WTC11 (cell line): ENCODE data around the gene BCL7B. TPM values are rescaled to one million over a fixed set of nuclear protein-coding genes. Genes with fewer than 3 reads are reported as not detected.

ENCODE experiments used
- ATAC-seq: fragments of 200-7000 bp; cut with Tn5 transposase; 2 replicates; pipeline ENCODE4 v1.10.0; 2021; ENCODE audit warnings: mild to moderate bottlenecking, moderate library complexity
- Bru-seq: library from RNA; stranded (reverse); fragments of 400-500 nt; gene quantifications from one replicate; lab custom pipeline; 2021; lab: Mats Ljungman, UMichigan
- CTCF ChIA-PET: fragments of 300-600 bp; sonication (Branson Sonifier 250); formaldehyde crosslinking; loops from one replicate; lab custom pipeline; 2021; ENCODE audit warnings: antibody characterized with exemption; lab: Charles Lee
- POLR2A ChIA-PET: fragments of 350-600 bp; sonication (Branson Sonifier 250); formaldehyde crosslinking; loops from one replicate; lab custom pipeline; 2021; ENCODE audit warnings: antibody characterized with exemption; lab: Charles Lee
- DNase-seq: peaks from one replicate; pipeline ENCODE4 v3.0.0; 2021; ENCODE audit warnings: low spot score
- H3K27ac Mint-ChIP-seq: 2 replicates; pipeline ENCODE4 v1.8.0; 2021; ENCODE audit warnings: mixed read lengths
- H3K27me3 Mint-ChIP-seq: 2 replicates; pipeline ENCODE4 v1.8.0; 2021; ENCODE audit warnings: low read depth, mild to moderate bottlenecking, moderate library complexity, mixed read lengths
- H3K36me3 Mint-ChIP-seq: 2 replicates; pipeline ENCODE4 v1.8.0; 2021; ENCODE audit warnings: mixed read lengths
- H3K4me1 Mint-ChIP-seq: 2 replicates; pipeline ENCODE4 v1.8.0; 2022; ENCODE audit warnings: mixed read lengths
- H3K4me3 Mint-ChIP-seq: 2 replicates; pipeline ENCODE4 v1.8.0; 2021; ENCODE audit warnings: mild to moderate bottlenecking, moderate library complexity, mixed read lengths
- H3K9me3 Mint-ChIP-seq: 2 replicates; pipeline ENCODE4 v1.8.0; 2021; ENCODE audit warnings: mixed read lengths
- CREB1 ChIP-seq: sonication (generic); formaldehyde crosslinking; IDR thresholded peaks from 2 replicates; pipeline ENCODE4 v1.8.0; 2023; ENCODE audit warnings: mild to moderate bottlenecking, missing genetic modification reagents
- CREM ChIP-seq: sonication (generic); formaldehyde crosslinking; IDR thresholded peaks from 2 replicates; pipeline ENCODE4 v1.8.1; 2022; ENCODE audit warnings: mild to moderate bottlenecking, missing genetic modification reagents, moderate library complexity
- E2F1 ChIP-seq: sonication (generic); formaldehyde crosslinking; IDR thresholded peaks from 2 replicates; pipeline ENCODE4 v1.8.0; 2022; ENCODE audit warnings: mild to moderate bottlenecking, missing genetic modification reagents
- E2F4 ChIP-seq: sonication (generic); formaldehyde crosslinking; IDR thresholded peaks from 2 replicates; pipeline ENCODE4 v1.8.1; 2022; ENCODE audit warnings: low read depth, mild to moderate bottlenecking, moderate library complexity, missing genetic modification reagents, borderline replicate concordance
- ELF4 ChIP-seq: sonication (generic); formaldehyde crosslinking; IDR thresholded peaks from 2 replicates; pipeline ENCODE4 v1.8.1; 2022; ENCODE audit warnings: low read depth, mild to moderate bottlenecking, moderate library complexity, missing genetic modification reagents
- ESRRA ChIP-seq: sonication (generic); formaldehyde crosslinking; IDR thresholded peaks from 2 replicates; pipeline ENCODE4 v1.8.1; 2022; ENCODE audit warnings: mild to moderate bottlenecking, missing genetic modification reagents, borderline replicate concordance
- FOXJ3 ChIP-seq: sonication (generic); formaldehyde crosslinking; IDR thresholded peaks from 2 replicates; pipeline ENCODE4 v1.9.0; 2021; ENCODE audit warnings: missing genetic modification reagents, mild to moderate bottlenecking, borderline replicate concordance
- FOXK1 ChIP-seq: sonication (generic); formaldehyde crosslinking; IDR thresholded peaks from 2 replicates; pipeline ENCODE4 v1.8.0; 2022; ENCODE audit warnings: mild to moderate bottlenecking, moderate library complexity, missing genetic modification reagents
- FOXP1 ChIP-seq: sonication (generic); formaldehyde crosslinking; IDR thresholded peaks from 2 replicates; pipeline ENCODE4 v1.8.0; 2022; ENCODE audit warnings: missing genetic modification reagents, mild to moderate bottlenecking, moderate library complexity, borderline replicate concordance
- GTF2I ChIP-seq: fragments of 250-450 bp; sonication (Bioruptor Pico); conservative IDR thresholded peaks from 2 replicates; pipeline ENCODE4 v1.4.0; 2021; ENCODE audit warnings: mild to moderate bottlenecking
- HMGXB4 ChIP-seq: sonication (generic); formaldehyde crosslinking; IDR thresholded peaks from 2 replicates; pipeline ENCODE4 v1.8.1; 2023; ENCODE audit warnings: mild to moderate bottlenecking, moderate library complexity, missing genetic modification reagents
- KAT7 ChIP-seq: sonication (generic); formaldehyde crosslinking; IDR thresholded peaks from 2 replicates; pipeline ENCODE4 v1.8.1; 2023; ENCODE audit warnings: missing genetic modification reagents, mild to moderate bottlenecking, borderline replicate concordance
- MLX ChIP-seq: sonication (generic); formaldehyde crosslinking; IDR thresholded peaks from 2 replicates; pipeline ENCODE4 v1.8.1; 2023; ENCODE audit warnings: mild to moderate bottlenecking, missing genetic modification reagents, moderate library complexity
- NFE2L1 ChIP-seq: sonication (generic); formaldehyde crosslinking; IDR thresholded peaks from 2 replicates; pipeline ENCODE4 v1.8.1; 2023; ENCODE audit warnings: missing genetic modification reagents
- PREB ChIP-seq: sonication (generic); formaldehyde crosslinking; IDR thresholded peaks from 2 replicates; pipeline ENCODE4 v1.8.1; 2022; ENCODE audit warnings: mild to moderate bottlenecking, missing genetic modification reagents, moderate library complexity, borderline replicate concordance
- TEAD1 ChIP-seq: sonication (generic); formaldehyde crosslinking; IDR thresholded peaks from 2 replicates; pipeline ENCODE4 v1.8.0; 2022; ENCODE audit warnings: mild to moderate bottlenecking, missing genetic modification reagents
- ZNF281 ChIP-seq: sonication (generic); formaldehyde crosslinking; IDR thresholded peaks from 2 replicates; pipeline ENCODE4 v1.8.0; 2023; ENCODE audit warnings: mild to moderate bottlenecking, missing genetic modification reagents
- ZNF532 ChIP-seq: fragments of 250-450 bp; sonication (Bioruptor Pico); IDR thresholded peaks from 2 replicates; pipeline ENCODE4 v1.9.0; 2021; ENCODE audit warnings: mild to moderate bottlenecking, borderline replicate concordance
- long read RNA-seq, 3 experiments: library from RNA in 1 of 3; library from capped mRNA in 1 of 3; library from polyadenylated mRNA in 1 of 3; unstranded in 2 of 3; stranded (forward) in 1 of 3; transcript quantifications; one replicate each; pipeline ENCODE4 v2.0.0, GENCODE V29; 2021
- total RNA-seq: library from RNA; stranded (reverse); gene quantifications from 3 replicates; pipeline ENCODE4 v1.2.3, GENCODE V29; 2021

BCL7B gene
- total RNA-seq, result 26.0 to 28.5 TPM (median 27.7 TPM) in 3 replicates
- Bru-seq, nascent RNA, result percentile 59 among the genes with signal in this experiment
- long read RNA-seq, experiment 1, transcript BCL7B-206 (7 exons, 985 nt), result minor isoform, 6 of 154 reads
- long read RNA-seq, experiment 1, transcript BCL7B-205 (5 exons, 887 nt), result minor isoform, 7 of 154 reads
- long read RNA-seq, experiment 1, transcript BCL7B-201 (6 exons, 1,975 nt), result major isoform, 110 of 154 reads
- long read RNA-seq, experiment 1, transcript BCL7B-210 (6 exons, 1,638 nt), result minor isoform, 11 of 154 reads
- long read RNA-seq, experiment 1, partial matches to known transcripts, result 2 of 154 reads
- long read RNA-seq, experiment 1, other reads (novel, unspliced or antisense), result 16 of 154 reads
- long read RNA-seq, experiment 2, transcript BCL7B-210 (6 exons, 1,638 nt), result minor isoform, 7 of 38 reads
- long read RNA-seq, experiment 2, transcript BCL7B-201 (6 exons, 1,975 nt), result major isoform, 10 of 38 reads
- long read RNA-seq, experiment 2, partial matches to known transcripts, result 12 of 38 reads
- long read RNA-seq, experiment 2, other reads (novel, unspliced or antisense), result 6 of 38 reads
- long read RNA-seq, experiment 3, partial matches to known transcripts, result 0 of 7 reads
- long read RNA-seq, experiment 3, other reads (novel, unspliced or antisense), result 1 of 7 reads

GRCh38 chr7:73557397-73558257 is at the start of gene BCL7B:
Gene BCL7B, minus strand, starts transcription at chr7:73557690. Its CDS starts 112 bp downstream, at chr7:73557578.
- Mint-ChIP-seq H3K9me3 (peaks cover 2% of the 10 kb centered on the region), H3K4me1 (peaks cover 9% of the 10 kb centered on the region), H3K27me3 (peaks cover 34% of the 10 kb centered on the region), H3K4me3 (peak within 1 kb of the TSS; percentile 79), H3K36me3 (no peaks in the 10 kb centered on the region), H3K27ac (peak within 1 kb of the TSS; percentile 95)
- CTCF ChIA-PET, result interaction anchor here (1.2 to 1.4 kb wide), 2 partner anchors 35 to 168 kb away, joined by 3 to 8 read pairs; partner anchors contain the start of gene BAZ1B
- peak; percentile 70 for DNase-seq
- ATAC-seq, result peak; percentile 54
- POLR2A ChIA-PET, result interaction anchor here (1.9 kb wide), 1 partner anchor 35 kb away, joined by 9 read pairs; the partner anchor contains the start of gene BAZ1B
- TF ChIP-seq CREM (CRISPR knock-in tag) (peak; percentile 80; the same call in 1 of the 2 replicates), NFE2L1 (CRISPR knock-in tag) (peak; percentile 84), ELF4 (CRISPR knock-in tag) (0 out of 2 replicates have a peak, but pooled peaks have one; percentile 67), TEAD1 (CRISPR knock-in tag) (peak; percentile 98), ZNF532 (no peak), E2F4 (CRISPR knock-in tag) (no peak), GTF2I (CRISPR knock-in tag) (peak; percentile 56; the same call in 1 of the 2 replicates), E2F1 (CRISPR knock-in tag) (peak; percentile 96), MLX (CRISPR knock-in tag) (0 out of 2 replicates have a peak, but pooled peaks have one; percentile 54), ESRRA (CRISPR knock-in tag) (peak; percentile 69), FOXJ3 (CRISPR knock-in tag) (no peak), HMGXB4 (CRISPR knock-in tag) (peak; percentile 83), ZNF281 (CRISPR knock-in tag) (peak; percentile 91), PREB (CRISPR knock-in tag) (peak; percentile 82; the same call in 1 of the 2 replicates), KAT7 (CRISPR knock-in tag) (no peak), FOXK1 (CRISPR knock-in tag) (peak; percentile 80), FOXP1 (CRISPR knock-in tag) (peak; percentile 98), CREB1 (CRISPR knock-in tag) (peak; percentile 94)
